ENCODE data around the gene ARHGEF1. TPM values are rescaled to one million over a fixed set of nuclear protein-coding genes. Genes with fewer than 3 reads are reported as not detected.
A peak's percentile ranks its signal among the peaks of the same experiment; 100 is the strongest.

ARHGEF1 gene
- total RNA-seq, 2 experiments from 2014 or later = 1,019 to 1,047 TPM

DNA sequence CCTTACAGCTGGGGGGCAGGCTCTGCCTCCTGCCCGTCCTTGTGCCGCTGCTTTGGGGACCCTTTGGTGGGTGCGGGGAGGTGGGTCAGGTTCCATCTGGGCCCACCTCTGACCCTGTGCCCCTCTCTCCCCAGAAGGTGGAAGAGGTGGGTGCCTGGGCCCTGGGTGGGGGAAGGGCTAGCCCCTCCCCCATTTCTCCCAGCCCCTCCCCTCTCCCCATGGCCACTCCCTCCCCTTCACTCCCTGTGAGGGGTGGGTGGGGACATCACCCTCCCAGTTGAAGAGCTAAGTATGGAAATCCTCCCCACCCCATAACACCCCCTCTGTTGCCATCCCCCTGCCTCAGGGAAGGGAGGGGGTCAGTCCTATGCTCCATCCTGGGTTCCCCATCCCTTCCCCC lies 14.2 kb downstream of the ARHGEF1 start:
- H3K27ac Mint-ChIP-seq = peak overlapping the region; percentile 56
- POLR2A ChIA-PET = interaction anchor here (1.7 kb wide), 1 partner anchor 9 kb away, joined by 7 read pairs; no protein-coding TSS in a partner anchor
- peaks cover 87% of the 10 kb centered on the region for H3K36me3 ChIP-seq (ENCODE audit: insufficient read depth, low read length)
- H3K27me3 Mint-ChIP-seq = no peaks in the 10 kb centered on the region
- H3K9me3 Mint-ChIP-seq = no peaks in the 10 kb centered on the region
- DNase-seq (no peak), ATAC-seq (ENCODE audit: poor library complexity) (no peak)
- peaks cover 57% of the 10 kb centered on the region for H3K4me1 Mint-ChIP-seq (ENCODE audit: low read depth)
- intact Hi-C loops (cut with DNase I, micrococcal nuclease) = no loop called here
- H3K9me3 ChIP-seq (ENCODE audit: control insufficient read depth in 1 of 2, insufficient read depth in 1 of 2, low read length in 2 of 2) = no peaks in the 10 kb centered on the region
- peaks cover 81% of the 10 kb centered on the region for H3K36me3 Mint-ChIP-seq (ENCODE audit: low read depth)
- CTCF ChIA-PET = no interaction called here
- H3K4me1 ChIP-seq (ENCODE audit: insufficient read depth, low read length) = peaks cover 65% of the 10 kb centered on the region
- no peak overlapping the region for H3K4me3 Mint-ChIP-seq
- H3K27ac ChIP-seq (ENCODE audit: low read depth in 1 of 2, low read length in 2 of 2) = peak overlapping the region in 1 of 2 donors; percentile 38
- H3K4me3 ChIP-seq (ENCODE audit: low read length) = no peak overlapping the region
- H3K27me3 ChIP-seq (ENCODE audit: control insufficient read depth in 1 of 2, insufficient read depth in 2 of 2, low read length in 2 of 2) = no peaks in the 10 kb centered on the region
- TF ChIP-seq, protein P1, sequence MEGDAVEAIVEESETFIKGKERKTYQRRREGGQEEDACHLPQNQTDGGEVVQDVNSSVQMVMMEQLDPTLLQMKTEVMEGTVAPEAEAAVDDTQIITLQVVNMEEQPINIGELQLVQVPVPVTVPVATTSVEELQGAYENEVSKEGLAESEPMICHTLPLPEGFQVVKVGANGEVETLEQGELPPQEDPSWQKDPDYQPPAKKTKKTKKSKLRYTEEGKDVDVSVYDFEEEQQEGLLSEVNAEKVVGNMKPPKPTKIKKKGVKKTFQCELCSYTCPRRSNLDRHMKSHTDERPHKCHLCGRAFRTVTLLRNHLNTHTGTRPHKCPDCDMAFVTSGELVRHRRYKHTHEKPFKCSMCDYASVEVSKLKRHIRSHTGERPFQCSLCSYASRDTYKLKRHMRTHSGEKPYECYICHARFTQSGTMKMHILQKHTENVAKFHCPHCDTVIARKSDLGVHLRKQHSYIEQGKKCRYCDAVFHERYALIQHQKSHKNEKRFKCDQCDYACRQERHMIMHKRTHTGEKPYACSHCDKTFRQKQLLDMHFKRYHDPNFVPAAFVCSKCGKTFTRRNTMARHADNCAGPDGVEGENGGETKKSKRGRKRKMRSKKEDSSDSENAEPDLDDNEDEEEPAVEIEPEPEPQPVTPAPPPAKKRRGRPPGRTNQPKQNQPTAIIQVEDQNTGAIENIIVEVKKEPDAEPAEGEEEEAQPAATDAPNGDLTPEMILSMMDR (IDR thresholded peaks at IDR 0.05) = no peak

DNA sequence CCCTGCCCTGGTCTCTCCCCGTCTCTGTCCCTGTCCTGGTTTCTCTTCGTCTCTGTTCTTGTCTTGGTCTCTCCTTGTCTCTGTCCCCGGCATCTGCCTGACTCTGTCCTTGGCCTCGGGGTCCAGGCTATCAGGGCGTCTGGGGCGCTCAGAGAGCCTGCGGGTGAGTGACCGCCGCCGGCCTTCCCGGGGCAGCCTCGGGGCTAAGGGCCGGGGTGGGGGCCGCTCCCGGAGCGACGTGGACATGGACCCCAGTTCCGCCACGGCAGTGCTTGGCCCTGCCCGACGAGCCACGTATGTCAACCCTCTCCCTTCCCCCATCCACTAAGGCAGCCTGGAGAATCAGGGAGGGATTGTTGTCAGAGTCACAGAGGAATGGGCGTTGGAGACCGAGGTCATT lies 14.8 kb downstream of the ARHGEF1 start:
- Mint-ChIP-seq H3K36me3 (ENCODE audit: low read depth) (peaks cover 83% of the 10 kb centered on the region), H3K4me1 (ENCODE audit: low read depth) (peaks cover 55% of the 10 kb centered on the region), H3K9me3 (no peaks in the 10 kb centered on the region), H3K4me3 (no peak overlapping the region), H3K27ac (peak overlapping the region; percentile 56), H3K27me3 (no peaks in the 10 kb centered on the region)
- H3K36me3 ChIP-seq (ENCODE audit: insufficient read depth, low read length) = peaks cover 87% of the 10 kb centered on the region
- H3K27ac ChIP-seq (ENCODE audit: low read depth in 1 of 2, low read length in 2 of 2) = peak overlapping the region in 1 of 2 donors; percentile 40
- H3K4me1 ChIP-seq (ENCODE audit: insufficient read depth, low read length) = peaks cover 65% of the 10 kb centered on the region
- intact Hi-C loops (cut with DNase I, micrococcal nuclease) = no loop called here
- no peaks in the 10 kb centered on the region for H3K9me3 ChIP-seq (ENCODE audit: control insufficient read depth in 1 of 2, insufficient read depth in 1 of 2, low read length in 2 of 2)
- CTCF ChIA-PET = interaction anchor here (0.8 to 1.7 kb wide), 2 partner anchors 25 to 54 kb away, joined by 3 to 5 read pairs; no protein-coding TSS in a partner anchor
- TF ChIP-seq, protein P1 (IDR thresholded peaks at IDR 0.05) = no peak
- H3K27me3 ChIP-seq (ENCODE audit: control insufficient read depth in 1 of 2, insufficient read depth in 2 of 2, low read length in 2 of 2) = no peaks in the 10 kb centered on the region
- no peak overlapping the region for H3K4me3 ChIP-seq (ENCODE audit: low read length)
- DNase-seq (no peak), ATAC-seq (ENCODE audit: poor library complexity) (no peak)
- POLR2A ChIA-PET = interaction anchor here (1.4 to 6.6 kb wide), 5 partner anchors 9 to 37 kb away, joined by 6 to 70 read pairs (median 7); partner anchors contain the start of gene RPS19

DNA sequence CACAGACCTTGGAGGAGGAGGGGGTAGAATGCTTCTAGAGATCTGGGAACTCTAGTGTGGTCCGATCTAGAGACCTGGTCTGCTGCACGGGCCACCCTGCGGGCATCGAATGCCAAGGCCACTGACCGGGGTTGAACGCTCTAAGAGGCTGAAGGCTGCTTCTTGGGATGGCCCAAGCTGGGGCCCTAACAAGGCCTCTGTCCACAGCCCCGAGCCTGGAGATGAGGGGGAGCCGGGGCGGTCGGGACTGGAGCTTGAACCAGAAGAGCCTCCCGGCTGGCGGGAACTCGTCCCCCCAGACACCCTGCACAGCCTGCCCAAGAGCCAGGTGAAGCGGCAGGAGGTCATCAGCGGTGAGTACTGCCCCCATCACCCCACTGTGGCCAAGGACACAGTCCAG lies 15.3 kb downstream of the ARHGEF1 start:
- ChIA-PET CTCF (interaction anchor here (0.8 to 1.7 kb wide), 2 partner anchors 25 to 54 kb away, joined by 3 to 5 read pairs; no protein-coding TSS in a partner anchor), POLR2A (interaction anchor here (1.4 to 6.6 kb wide), 4 partner anchors 10 to 38 kb away, joined by 6 to 70 read pairs (median 19); partner anchors contain the start of gene RPS19)
- H3K9me3 Mint-ChIP-seq = no peaks in the 10 kb centered on the region
- no peak for DNase-seq
- peak overlapping the region; percentile 56 for H3K27ac Mint-ChIP-seq
- no peak overlapping the region for H3K4me3 ChIP-seq (ENCODE audit: low read length)
- H3K36me3 ChIP-seq (ENCODE audit: insufficient read depth, low read length) = peaks cover 87% of the 10 kb centered on the region
- no peak overlapping the region for H3K4me3 Mint-ChIP-seq
- TF ChIP-seq, protein P1 (IDR thresholded peaks at IDR 0.05) = no peak
- H3K27me3 Mint-ChIP-seq = no peaks in the 10 kb centered on the region
- H3K27me3 ChIP-seq (ENCODE audit: control insufficient read depth in 1 of 2, insufficient read depth in 2 of 2, low read length in 2 of 2) = no peaks in the 10 kb centered on the region
- peaks cover 83% of the 10 kb centered on the region for H3K36me3 Mint-ChIP-seq (ENCODE audit: low read depth)
- intact Hi-C loops (cut with DNase I, micrococcal nuclease) = no loop called here
- peak overlapping the region in 1 of 2 donors; percentile 40 for H3K27ac ChIP-seq (ENCODE audit: low read depth in 1 of 2, low read length in 2 of 2)
- ATAC-seq (ENCODE audit: poor library complexity) = no peak
- peaks cover 65% of the 10 kb centered on the region for H3K4me1 ChIP-seq (ENCODE audit: insufficient read depth, low read length)
- no peaks in the 10 kb centered on the region for H3K9me3 ChIP-seq (ENCODE audit: control insufficient read depth in 1 of 2, insufficient read depth in 1 of 2, low read length in 2 of 2)
- H3K4me1 Mint-ChIP-seq (ENCODE audit: low read depth) = peaks cover 51% of the 10 kb centered on the region

Measured in CD4-positive, alpha-beta T cell (primary cell).